GM21367 (cell line): ENCODE results near the gene RERG.
"Not testable (repeated sequence)": the region's sequence is repeated elsewhere in the genome, so short reads cannot be mapped to it uniquely, and the experiment has no call there.

Experiments
- ATAC-seq: cut with Tn5 transposase; IDR thresholded peaks from one replicate; pipeline ENCODE4 v1.9.1; 2021; ENCODE audit not compliant: unreplicated experiment

The RERG gene

DNA sequence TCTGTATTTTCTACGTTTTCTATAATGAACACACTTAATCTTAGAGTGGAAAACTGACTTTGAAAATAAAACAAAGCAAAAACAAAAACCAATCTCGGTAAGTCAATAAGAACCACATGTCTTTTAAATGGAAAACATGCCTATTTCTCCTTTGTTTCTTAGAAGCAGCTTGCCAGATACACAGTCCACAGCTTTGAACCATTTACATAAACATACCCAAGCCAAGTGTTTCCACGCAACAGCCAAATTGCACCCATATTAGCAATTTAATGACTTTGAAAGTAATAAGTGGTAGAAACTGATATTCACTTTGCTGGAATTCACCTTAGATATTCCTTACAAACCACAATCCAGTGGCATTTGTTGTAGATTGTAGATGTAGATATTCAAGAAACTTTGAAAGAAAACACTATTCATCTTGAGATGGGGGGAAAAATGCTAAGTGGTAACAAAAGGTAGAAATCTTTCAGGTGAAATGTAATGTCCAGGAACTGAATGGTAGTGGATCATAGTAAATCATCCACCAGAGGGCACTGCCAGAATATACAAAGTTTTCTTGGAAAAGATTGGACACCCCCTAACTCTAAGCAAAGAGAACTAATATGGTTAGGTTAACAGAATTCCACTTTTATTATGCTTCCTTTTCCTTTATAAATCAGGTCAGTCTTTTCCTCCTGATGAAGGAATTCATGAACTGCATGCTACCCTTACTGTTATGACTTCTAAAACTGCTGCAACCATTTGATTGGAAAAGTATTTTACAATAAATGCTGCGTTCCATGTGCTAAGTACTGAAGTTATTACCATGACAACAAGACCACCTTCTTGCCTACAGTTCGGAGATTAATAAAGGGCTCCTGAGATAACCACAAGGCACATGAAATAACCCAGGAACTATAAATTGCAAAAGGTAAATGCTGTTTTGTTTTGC lies 69.8 kb downstream of the RERG start:
- ATAC-seq, result no peak

- no peak for ATAC-seq
These were observed 74.6 kb downstream of the RERG start for GRCh38 chr12:15146585-15146984.

DNA sequence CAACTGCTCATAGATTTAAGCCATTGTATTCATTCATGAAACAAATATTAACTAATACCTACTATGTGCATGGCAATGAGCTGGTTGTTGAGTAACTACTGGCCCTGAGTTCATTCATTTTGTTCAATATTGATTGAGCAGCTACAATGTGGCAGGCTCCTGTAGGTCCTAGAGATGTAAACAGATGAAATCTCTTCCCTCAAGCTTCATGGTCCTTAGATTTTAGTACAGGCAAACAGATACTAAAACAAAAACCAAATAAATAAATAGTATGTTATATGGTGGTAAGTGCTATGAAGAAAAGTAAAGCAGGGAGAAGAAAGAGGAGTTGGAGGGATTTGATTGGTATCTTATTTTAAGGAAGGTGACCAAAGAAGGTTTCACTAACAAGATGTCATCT lies 77.8 kb downstream of the RERG start:
- ATAC-seq, result no peak

GRCh38 chr12:15142711-15143110 lies 78.5 kb downstream of the RERG start:
- ATAC-seq, result no peak

- ATAC-seq, result no peak
These were observed 89.8 kb downstream of the RERG start for GRCh38 chr12:15131431-15131830.

- no peak for ATAC-seq
These were observed 90.7 kb downstream of the RERG start for GRCh38 chr12:15130541-15130940.

- no peak for ATAC-seq
These were observed 97.8 kb downstream of the RERG start for GRCh38 chr12:15123401-15123800.

GRCh38 chr12:15122344-15122743 lies 98.9 kb downstream of the RERG start:
- no peak for ATAC-seq

DNA sequence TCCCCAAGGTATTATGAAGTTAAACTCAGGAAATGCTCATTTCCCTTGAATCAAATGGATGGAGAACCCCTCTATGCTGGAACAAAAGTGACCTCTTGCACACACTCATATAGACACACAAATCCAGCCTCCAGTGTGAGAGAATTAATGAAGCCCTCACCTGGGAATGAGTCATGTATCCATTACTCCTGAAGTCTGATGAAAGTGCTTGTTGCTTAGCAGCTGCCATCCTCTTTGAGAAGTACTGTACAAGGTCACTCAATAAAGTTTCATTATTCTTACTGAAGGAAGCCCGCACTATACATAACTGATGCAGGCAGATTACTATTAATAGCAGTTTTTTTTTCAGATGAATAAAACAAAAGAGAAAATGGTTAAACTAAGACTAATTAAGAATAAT lies 102.3 kb downstream of the RERG start:
- no peak for ATAC-seq

DNA sequence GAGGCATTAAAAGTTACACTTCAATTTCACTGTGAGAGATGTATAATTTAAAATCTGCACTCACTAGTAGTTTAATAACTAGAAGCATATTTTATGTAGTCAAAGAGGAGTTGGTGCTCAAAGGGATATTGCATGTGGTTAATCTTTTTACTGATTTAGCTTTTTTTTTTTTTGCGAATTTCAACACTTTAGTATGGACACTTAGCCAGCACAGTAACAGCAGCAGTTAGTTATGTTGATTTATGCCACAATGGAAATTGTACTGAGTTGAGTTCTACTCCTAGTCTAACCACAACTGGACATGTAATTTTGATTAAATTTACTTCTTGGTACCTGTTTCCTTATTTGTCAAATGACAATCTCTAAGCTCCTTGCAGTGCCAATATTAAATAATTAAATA lies 104.2 kb downstream of the RERG start:
- ATAC-seq, result no peak

GRCh38 chr12:15116086-15116485 lies 105.1 kb downstream of the RERG start:
- no peak for ATAC-seq

GRCh38 chr12:15115434-15115833 lies 105.8 kb downstream of the RERG start:
- no peak for ATAC-seq

- ATAC-seq, result no peak
These were observed 106.7 kb downstream of the RERG start for GRCh38 chr12:15114501-15114900.

- no peak for ATAC-seq
These were observed 128.4 kb downstream of the RERG start for GRCh38 chr12:15092826-15093225.

- no peak for ATAC-seq
These were observed 130.8 kb downstream of the RERG start for GRCh38 chr12:15090441-15090840.

DNA sequence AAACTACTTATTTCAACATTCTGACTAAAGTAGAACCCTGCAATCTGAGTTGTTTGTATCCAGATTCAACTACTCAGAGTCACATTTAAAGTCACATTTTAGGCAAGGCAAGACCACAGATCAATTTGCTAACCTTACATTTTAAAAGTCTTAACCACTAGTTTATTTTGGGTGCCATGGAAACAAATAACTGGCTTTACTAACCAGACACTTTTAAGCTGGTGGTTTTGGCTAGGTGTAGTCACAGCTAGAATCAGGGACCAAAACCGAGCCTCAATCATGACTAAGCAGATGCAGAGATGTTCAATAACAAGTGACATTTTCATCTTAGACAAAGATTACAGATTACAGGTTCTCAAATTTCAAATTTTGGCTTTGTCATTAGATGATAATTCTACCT lies 133.1 kb downstream of the RERG start:
- no peak for ATAC-seq

DNA sequence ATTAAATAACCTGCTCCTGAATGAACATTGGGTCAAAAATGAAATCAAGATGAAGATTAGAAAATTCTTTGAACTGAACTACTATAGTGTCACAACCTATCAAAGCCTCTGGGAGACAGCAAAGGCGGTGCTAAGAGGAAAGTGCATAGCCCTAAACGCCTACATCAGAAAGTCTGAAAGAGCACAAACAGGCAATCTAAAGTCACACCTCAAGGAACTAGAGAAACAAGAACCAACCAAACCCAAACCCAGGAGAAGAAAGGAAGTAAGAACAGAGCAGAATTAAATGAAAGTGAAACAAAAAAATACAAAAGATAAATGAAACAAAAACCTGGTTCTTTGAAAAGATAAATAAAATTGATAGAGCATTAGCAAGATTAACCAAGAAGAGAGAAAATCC lies 143.5 kb downstream of the RERG start:
- not testable (repeated sequence) for ATAC-seq

DNA sequence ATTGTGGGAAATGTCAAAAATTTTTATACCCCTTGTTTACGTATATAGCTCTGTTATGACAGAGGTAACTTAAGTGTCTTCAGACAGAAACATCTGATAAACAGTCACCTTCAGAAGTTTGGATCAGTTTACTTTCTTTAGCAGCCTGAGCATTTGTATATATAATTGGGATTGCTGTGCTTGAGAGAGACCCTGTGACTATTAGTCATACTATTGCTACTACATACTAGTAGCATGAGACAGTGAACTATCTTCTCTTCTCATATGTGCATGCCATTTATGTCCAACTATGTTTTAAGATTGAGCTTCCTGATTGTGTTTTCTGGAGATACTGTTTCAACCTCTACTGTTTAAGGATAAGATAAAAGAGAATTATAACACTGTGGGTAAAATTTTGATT lies 146.9 kb downstream of the RERG start:
- no peak for ATAC-seq

DNA sequence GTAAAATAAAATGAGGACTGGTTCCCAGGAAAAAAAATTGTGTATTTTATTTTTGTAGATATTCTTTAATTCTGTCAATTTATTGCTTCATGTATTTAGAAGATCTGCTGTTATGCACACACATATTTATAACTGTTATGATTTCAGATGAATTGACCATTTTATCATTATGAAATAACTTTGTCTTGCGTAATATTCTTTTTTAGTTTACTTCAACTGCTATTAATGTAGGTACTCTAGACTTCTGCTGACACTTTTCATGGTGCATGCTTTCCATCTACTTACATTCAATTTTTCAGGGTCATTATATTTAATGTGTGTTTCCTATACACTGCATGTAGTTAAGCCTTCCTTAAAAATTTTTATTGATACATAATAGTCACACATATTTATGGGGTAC lies 162.1 kb downstream of the RERG start:
- no peak for ATAC-seq
